Measurements from ENCODE around the gene SPATA31E1. TPM values are rescaled to one million over a fixed set of nuclear protein-coding genes. Genes with fewer than 3 reads are reported as not detected.

Gene SPATA31E1
- 0.01 TPM in 1 of 5 replicates, not detected in the others for total RNA-seq (2022; extraction: Qiagen RNA extraction)

DNA sequence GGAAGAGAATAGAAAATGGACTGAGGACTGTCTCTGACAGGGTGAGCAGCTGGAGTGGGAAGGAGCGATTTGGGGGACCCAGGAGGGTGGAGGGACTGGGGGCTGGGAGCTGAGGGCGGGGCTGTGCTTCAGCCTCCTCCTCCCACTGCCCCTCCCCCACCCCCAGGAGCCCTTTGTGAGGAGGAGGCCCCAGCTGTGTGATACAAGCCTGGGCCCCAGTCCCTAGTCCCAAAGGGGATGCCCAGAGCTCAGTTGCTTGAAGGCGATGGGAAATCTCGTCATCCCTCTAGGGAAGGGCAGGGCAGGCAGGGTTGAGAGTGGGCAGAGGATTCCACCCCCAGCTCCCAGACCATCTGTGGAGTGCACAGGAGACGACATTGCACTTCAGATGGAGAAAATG lies at the start of gene SPATA31E1:
SPATA31E1 (plus strand) TSS at position 251 of the 400 bp plus-strand sequence; CDS start at position 266, 15 bp downstream.

DNA sequence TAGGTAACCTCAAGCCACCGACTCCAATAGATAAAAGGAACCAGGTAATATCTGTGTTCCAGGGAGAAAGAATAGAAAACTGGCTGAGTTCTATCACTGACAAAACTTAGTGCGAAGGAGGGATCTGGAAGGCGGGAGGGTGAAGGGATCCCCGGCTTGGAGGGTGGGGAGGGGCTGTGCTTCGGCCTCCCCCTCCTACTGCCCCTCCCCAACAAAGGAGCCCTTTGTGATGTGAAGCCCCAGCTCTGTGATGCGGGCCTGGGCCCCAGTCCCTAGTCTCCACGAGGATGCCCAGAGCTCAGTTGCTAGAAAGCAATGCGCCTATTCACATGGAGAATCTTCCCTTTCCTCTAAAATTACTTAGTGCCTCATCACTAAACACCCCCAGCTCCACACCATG lies 35.0 kb downstream of the SPATA31E1 start, which contains the start of gene SPATA31C1:
SPATA31C1 (plus strand) TSS at position 301 of the 400 bp plus-strand sequence.

Other genes with a start within 250 kb of the SPATA31E1 start
- gene CTSL, start 156.8 kb upstream of the SPATA31E1 start, total RNA-seq (2022; extraction: Qiagen RNA extraction), result 590 to 731 TPM (median 623 TPM) in 5 replicates
- not detected in 5 replicates for gene SPATA31C1, start 35.1 kb downstream of the SPATA31E1 start, total RNA-seq (2022; extraction: Qiagen RNA extraction)
- gene CDK20, start 91.7 kb downstream of the SPATA31E1 start, total RNA-seq (2022; extraction: Qiagen RNA extraction), result 6.3 to 7.1 TPM (median 6.6 TPM) in 5 replicates

Measured in A549 treated with AZD2906 at 1 μM for 4 hours (cell line).